Activated CD8-positive, alpha-beta memory T cell treated with anti-CD3 and anti-CD28 coated beads, Interleukin-2, amount 50 U/mL, for 4 hours (primary cell): ENCODE results near the gene TRAPPC3L.

ENCODE experiments used
- DNase-seq: peaks from one replicate; pipeline ENCODE4 v3.0.0-alpha.2; 2020

TRAPPC3L gene

DNA sequence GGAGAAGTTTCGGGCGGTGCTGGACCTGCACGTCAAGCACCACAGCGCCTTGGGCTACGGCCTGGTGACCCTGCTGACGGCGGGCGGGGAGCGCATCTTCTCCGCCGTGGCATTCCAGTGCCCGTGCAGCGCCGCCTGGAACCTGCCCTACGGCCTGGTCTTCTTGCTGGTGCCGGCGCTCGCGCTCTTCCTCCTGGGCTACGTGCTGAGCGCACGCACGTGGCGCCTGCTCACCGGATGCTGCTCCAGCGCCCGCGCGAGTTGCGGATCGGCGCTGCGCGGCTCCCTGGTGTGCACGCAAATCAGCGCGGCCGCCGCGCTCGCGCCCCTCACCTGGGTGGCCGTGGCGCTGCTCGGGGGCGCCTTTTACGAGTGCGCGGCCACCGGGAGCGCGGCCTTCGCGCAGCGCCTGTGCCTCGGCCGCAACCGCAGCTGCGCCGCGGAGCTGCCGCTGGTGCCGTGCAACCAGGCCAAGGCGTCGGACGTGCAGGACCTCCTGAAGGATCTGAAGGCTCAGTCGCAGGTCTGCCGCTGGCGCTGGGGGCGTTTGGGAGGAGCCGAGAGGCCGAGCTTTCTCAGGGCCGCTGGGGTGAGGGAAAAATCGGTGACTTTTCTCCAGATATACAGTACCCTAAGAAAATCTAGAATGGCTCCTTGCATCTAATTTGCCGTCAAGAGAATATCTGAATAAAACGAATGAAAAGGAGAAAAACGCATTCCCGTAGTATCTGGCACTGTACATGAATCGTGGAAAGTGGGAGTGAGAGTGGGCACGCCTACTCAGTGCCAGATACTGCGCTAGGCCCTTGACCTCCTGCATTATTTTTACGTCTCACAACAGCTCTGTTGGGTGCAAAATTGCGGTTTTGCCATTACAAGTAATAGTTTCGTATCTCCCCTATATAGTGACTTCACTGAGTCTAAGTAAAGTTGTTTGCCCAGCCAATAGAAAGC, 83.3 kb downstream of the TRAPPC3L start:
- peak; percentile 59 for DNase-seq

- no peak for DNase-seq
These were observed 84.1 kb downstream of the TRAPPC3L start, which contains the start of gene CALHM6 for GRCh38 chr6:116461331-116461931. TSS of gene CALHM6 (plus strand) at chr6:116461375. CDS start at chr6:116461930, 555 bp downstream.

DNA sequence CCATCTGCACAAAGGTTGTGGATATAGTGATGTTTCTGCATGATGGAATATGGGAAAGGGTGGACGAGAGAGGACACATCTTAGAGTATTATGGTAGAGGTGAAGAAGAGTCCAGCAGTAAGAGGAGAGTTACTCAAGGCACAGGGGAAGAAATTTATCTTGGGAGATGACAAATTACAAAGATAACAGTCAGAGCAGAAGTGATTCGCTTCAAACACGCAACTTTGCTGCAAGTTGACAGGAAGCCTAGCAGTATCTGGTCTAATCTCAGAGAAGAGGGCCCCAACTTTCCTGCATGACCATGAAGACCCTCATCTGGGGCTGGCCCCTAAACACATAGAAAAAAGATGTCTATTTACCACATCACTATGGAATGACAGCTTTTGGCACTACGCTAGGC, 85.6 kb downstream of the TRAPPC3L start:
- no peak for DNase-seq

DNA sequence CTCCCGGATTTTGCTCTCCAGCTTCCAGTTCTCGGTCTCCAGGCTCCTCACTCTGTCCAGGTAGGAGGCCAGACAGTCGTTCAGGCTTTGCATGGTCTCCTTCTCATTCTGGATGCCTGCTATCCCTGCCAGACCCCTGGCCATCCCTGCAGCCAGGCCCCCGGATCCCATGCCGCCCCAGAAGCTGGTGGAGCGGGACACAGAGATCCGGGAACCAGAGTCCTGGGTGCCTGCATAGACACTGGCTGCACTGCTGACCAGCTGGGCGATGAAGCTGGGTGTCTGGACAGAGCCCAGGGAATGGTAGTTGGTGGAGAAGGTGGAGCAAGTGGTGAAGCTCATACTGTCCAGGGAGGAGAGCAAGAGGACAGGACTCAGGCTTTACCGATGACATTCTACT, 87.2 kb downstream of the TRAPPC3L start:
- no peak for DNase-seq

DNA sequence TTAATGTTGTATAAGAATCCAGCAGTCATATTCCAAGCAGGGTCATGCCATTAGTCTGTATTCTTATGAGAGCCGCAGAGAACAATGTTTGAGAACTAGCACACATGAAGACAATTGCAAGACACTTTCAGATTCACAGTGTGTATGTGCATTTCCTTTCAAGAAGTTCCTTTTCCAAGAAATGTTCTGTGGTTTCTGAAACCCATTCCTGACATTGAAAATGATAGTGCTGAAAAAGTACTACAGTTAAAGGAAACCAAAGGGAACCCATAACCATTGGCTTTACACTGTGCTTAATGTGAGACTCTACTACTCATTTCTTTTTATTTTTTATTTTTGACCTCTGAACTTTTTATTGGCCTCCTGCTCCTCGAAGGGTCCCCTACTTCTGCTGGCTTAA, 88.6 kb downstream of the TRAPPC3L start:
- no peak for DNase-seq

DNA sequence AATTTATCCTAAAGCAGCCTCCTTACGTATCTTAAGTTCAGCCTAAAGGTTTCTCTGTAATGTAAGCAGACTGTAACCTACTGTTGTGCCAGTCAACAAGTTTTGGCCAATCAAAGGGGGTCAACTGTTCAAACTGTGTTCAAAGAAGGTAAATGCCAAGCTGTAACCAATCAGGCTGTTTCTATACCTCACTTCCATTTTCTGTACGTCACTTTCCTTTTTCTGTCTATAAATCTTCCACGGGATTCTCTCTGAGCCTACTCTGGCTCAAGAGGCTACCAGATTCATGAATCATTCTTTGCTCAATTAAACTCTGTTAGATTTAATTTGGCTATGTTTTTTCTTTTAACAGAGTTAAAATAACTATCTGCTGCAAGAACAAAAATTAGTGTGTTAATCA, 89.4 kb downstream of the TRAPPC3L start:
- DNase-seq, result no peak

DNA sequence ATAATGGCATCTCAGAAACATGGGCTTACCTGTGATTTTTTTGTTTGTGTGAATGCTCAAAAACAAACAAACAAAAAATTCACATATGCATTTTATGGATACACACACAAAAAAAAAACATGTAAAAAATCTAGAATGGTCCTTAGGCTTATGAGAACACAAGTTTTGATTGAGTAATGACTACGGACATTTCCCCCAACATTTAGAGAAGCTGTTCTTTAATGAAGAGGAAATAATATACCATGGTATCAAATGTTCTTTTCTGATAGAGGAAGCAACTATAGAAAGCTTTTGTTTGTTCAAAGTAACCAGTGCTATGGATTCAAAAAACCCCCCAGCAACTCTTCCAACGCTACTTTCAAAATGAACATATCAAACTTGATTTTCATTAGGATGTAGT, 93.0 kb downstream of the TRAPPC3L start:
- DNase-seq, result no peak

GRCh38 chr6:116451916-116452315, 93.6 kb downstream of the TRAPPC3L start:
- DNase-seq, result no peak

DNA sequence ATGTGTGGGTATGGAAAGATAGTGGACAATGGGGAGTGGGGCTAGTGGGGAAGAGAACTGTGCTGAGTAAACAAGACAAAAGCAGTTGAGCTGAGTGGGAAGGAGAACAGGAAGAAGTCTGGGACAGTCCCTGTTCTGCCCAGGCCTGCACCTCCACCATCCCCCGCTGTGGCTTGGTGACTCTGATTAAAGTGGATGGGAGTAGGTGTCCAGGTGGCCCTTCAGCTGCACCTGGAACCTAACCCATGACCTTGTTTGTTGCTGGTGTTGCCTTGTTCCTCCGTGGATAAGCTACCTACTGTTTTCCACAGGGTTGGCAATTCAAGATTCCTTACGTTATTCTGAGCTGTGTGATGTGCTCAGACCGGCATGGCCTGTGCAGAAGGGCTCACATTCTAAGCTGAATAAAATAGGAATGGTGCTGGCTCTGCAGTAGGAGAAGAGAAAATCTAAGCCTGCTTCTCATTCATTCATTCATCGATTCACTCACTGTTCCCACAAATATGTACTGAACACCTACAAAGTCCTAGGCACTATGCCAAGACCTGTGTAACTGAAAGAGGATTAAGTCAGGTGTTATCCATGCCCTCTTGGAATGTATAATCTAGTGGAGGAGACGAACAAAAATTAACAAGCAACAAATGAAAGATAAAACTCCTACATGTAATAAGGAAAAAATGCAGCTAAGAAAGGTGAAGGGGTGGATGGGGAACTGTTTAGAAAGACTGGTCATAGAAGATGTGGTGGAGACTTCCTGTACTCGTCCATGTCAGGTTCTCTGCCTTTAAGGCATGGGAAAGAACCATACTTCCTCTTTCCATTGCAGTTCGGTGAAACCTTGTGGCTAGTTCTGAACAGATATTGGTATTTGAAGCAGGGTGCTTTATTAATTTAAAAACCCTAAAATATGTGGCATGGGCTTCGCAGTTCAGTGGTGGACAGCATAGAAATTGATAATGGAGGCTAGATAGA, 94.4 kb downstream of the TRAPPC3L start:
- no peak for DNase-seq

- DNase-seq, result no peak
These were observed 95.2 kb downstream of the TRAPPC3L start for GRCh38 chr6:116450185-116450710.

DNA sequence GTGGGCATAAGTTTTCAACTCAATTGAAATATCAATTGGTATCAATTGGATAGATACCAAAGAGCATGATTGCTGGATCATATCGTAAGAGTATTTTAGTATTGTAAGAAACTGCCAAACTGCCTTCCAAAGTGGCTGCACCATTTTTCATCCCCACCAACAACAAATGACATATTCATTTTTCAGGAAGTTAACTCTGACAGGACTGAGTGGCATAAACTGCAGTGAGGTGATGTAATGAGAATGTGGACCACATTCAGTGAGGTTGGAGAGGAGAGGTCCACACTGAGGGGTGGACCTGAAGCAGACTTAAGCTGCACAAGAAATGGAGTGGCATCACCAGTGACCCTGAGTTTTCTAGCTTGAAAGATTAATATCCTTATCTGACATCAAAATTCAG, 95.9 kb downstream of the TRAPPC3L start:
- no peak for DNase-seq

DNA sequence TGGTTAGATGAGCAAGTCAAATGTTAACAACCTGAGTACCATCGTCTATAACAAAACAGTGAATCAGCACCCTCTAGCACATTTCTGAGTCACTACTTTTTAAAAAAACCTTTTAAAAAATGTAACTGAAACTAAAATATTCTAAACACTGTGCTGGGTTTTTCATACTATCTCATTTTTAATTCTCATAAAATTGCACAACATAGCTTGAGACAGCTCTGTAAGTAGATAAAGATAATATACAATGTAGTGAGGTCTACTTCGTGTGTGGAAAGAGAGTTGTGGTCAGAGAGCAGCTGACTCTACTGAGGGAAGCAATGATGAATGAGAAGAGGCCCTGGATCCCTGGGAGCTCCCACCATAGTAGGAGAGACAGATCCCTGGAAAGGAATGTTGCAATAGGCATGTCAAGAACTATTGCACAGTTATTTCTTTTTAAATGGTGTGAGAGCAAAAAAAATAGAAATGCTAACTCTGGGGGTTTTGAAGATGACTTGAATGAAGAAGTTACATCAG, 97.9 kb downstream of the TRAPPC3L start:
- DNase-seq, result no peak

DNA sequence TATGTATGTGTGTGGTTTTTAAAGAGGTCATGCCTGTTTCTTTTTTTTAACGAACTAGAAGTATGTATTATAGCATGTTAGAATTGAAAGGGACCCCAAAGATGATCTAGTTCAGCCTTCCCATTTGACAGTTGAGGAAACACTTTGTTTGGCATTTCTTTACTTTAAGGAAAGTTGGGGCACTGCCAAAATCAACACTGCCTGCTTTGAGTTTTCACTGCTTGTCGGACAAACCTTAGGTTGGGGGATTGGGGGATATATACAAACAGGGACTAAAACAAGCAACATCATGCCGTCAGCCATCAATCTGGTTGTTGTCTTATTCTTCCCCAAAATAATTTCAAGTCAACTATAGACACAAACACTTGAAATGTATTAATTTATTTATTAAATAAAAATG, 98.4 kb downstream of the TRAPPC3L start:
- no peak for DNase-seq

DNA sequence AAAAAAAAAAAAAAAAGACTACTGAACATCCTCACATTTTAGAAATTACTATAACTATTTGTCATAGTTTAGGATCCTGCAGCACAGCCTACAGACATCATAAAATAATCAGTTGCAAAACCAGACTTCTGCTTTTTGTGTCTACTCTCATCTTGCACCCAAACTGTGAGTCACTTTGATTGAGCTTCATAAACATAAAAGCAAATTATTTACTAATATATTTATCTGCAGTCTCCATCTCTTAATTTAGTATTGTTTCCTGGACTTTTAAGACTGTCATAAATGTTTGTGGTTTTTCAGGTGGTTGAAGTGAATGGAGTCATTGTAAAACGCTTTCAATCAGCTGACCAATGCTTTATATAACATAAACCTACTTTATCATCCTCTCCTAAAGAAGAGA, 99.1 kb downstream of the TRAPPC3L start:
- no peak for DNase-seq

GRCh38 chr6:116445102-116445501, 100.4 kb downstream of the TRAPPC3L start:
- DNase-seq, result no peak
